Stimulated activated naive CD8-positive, alpha-beta T cell treated with anti-CD3 and anti-CD28 coated beads, Interleukin-15, Interleukin-2, amounts not matched to agents 100 ng/mL and 50 ng/mL, for 24 hours (primary cell): Measurements from ENCODE around the gene CILP.

Experiments used
- H3K27ac Mint-ChIP-seq: one replicate; pipeline ENCODE4 v1.8.0; 2021; ENCODE audit warnings: mild to moderate bottlenecking, mixed read lengths
- H3K27me3 Mint-ChIP-seq: one replicate; pipeline ENCODE4 v1.8.0; 2021; ENCODE audit warnings: mixed read lengths
- H3K36me3 Mint-ChIP-seq: one replicate; pipeline ENCODE4 v1.8.0; 2021; ENCODE audit warnings: low read depth, mixed read lengths
- H3K4me1 Mint-ChIP-seq: one replicate; pipeline ENCODE4 v1.8.0; 2021; ENCODE audit warnings: low read depth, mixed read lengths
- H3K4me3 Mint-ChIP-seq: one replicate; pipeline ENCODE4 v1.8.0; 2021; ENCODE audit warnings: mild to moderate bottlenecking, mixed read lengths
- H3K9me3 Mint-ChIP-seq: one replicate; pipeline ENCODE4 v1.8.0; 2021; ENCODE audit warnings: mixed read lengths

The CILP gene

DNA sequence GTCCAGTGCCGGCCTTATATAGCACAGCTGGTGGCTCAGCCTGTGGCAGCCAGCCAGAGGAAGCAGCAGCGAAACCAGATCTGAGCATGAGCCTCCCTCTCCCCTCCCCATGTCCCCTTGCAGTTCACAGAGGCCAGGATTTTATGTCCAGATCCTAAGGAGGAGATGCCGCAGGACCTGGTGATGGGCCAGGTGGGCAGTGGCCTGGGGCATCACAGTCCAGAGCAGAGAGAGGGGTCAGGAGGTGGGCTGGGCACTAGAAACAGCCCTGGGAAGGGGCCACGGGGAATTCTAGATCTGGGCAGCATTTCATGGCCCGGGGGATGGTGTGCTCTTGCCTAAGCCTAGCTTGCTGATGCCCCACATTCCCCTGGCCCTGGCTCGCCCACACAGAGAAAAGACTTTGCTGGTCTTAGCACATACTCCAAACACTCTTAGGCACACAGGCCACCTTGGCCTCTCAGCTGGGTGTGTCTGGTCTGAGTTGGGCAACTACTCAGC lies 259 bp upstream of the CILP start:
- peaks cover under 1% of the 10 kb centered on the region for H3K4me1 Mint-ChIP-seq
- H3K4me3 Mint-ChIP-seq, result no peak overlapping the region
- no peaks in the 10 kb centered on the region for H3K27me3 Mint-ChIP-seq
- no peak overlapping the region for H3K27ac Mint-ChIP-seq
- no peaks in the 10 kb centered on the region for H3K36me3 Mint-ChIP-seq
- H3K9me3 Mint-ChIP-seq, result no peaks in the 10 kb centered on the region

DNA sequence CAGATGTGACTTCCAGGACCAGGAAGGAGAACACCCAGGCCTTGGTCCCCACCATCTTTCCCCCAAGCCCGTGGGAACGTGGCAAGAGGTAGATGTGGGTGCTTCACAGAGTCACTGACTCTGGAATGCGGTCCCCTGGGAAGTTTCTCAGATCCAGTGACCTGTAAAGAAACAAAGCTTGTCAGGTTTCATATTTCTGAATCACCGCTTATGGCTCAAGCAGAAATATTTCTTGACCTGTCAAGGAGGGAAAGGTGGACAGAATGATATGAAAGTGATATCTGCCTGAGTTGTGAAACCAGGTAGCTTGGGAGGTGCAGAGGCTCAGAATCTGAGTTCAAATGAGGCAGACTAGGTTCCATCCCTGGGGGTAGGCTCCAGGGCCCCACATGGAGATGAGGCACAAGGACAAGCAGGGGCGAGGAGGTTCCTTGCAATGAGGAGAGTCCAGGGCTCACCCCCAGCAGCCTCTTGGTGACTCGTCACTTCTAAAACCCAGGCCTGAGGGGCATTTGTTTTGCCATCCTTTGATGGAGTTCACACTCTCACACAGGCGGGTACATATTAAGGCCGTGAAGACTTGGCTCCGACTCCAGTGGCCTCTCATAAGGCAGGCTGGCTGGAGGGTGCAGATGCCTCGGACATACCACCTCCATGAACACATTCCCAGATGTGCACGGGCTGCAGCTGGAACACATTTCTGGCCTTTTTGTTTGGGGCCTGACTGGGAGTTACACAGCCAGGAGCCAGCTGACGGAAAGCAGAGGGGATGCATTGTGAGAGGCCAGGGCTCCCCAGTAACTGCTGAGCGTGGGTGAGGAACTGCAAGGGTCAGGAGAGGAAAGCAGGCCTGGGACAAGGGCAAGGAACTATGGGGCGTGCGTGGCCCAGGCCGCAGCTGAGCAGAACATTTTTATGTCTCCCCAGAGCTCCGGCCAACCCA lies 1.3 kb downstream of the CILP start:
- H3K4me3 Mint-ChIP-seq, result no peak overlapping the region
- H3K27me3 Mint-ChIP-seq, result no peaks in the 10 kb centered on the region
- no peaks in the 10 kb centered on the region for H3K4me1 Mint-ChIP-seq
- H3K36me3 Mint-ChIP-seq, result no peaks in the 10 kb centered on the region
- H3K9me3 Mint-ChIP-seq, result no peaks in the 10 kb centered on the region
- H3K27ac Mint-ChIP-seq, result no peak overlapping the region

DNA sequence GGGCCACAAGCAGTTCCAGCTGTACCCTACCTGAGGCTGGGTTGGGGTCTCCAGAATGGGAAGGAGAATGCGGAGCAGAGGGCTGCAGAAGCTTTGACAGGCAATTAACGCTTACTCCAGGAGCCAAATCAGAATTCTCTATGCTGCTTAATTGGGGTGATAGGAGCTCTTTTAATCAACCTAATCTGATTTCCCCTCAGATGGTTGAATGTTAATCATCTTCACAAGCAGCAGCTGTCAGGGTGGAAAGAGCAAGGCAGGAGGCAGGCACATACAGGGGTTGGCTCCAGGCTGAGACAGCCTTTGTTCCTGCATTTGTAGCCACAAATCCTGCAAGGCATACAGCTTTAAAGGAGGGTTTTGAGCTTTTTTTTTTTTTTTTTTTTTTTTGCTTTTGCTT lies 2.6 kb downstream of the CILP start:
- H3K27ac Mint-ChIP-seq, result no peak overlapping the region
- H3K4me1 Mint-ChIP-seq, result no peaks in the 10 kb centered on the region
- H3K27me3 Mint-ChIP-seq, result no peaks in the 10 kb centered on the region
- H3K9me3 Mint-ChIP-seq, result no peaks in the 10 kb centered on the region
- no peaks in the 10 kb centered on the region for H3K36me3 Mint-ChIP-seq
- no peak overlapping the region for H3K4me3 Mint-ChIP-seq

DNA sequence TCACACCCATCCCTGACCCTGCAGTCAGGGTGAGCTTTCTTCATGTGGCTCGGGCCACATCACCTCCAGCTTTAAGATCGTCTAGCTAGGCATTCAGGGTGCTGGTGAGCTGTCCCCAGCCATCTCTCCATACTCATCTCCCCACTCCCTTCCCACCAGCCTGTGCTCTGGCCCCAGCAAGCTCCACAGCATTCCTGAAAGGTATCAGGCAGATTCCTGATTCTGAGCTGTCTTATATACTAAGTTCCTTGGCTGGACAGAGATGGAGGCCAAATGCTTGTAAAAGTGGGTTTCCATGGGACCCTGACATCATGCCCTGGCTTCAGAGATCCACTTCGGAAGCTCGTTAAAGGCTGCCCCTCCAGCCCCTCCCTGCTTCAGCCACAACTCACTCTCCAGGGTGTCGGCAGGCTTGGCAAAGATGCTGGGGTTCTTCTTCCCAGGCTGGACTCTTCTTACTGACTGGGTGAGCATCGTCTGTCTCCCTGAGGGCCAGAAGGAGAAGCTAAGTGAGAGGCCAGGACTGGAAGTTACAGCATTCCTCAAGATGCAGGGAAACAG lies 3.9 kb downstream of the CILP start:
- H3K36me3 Mint-ChIP-seq, result no peaks in the 10 kb centered on the region
- no peaks in the 10 kb centered on the region for H3K4me1 Mint-ChIP-seq
- no peaks in the 10 kb centered on the region for H3K9me3 Mint-ChIP-seq
- H3K27me3 Mint-ChIP-seq, result no peaks in the 10 kb centered on the region
- no peak overlapping the region for H3K4me3 Mint-ChIP-seq
- H3K27ac Mint-ChIP-seq, result no peak overlapping the region

DNA sequence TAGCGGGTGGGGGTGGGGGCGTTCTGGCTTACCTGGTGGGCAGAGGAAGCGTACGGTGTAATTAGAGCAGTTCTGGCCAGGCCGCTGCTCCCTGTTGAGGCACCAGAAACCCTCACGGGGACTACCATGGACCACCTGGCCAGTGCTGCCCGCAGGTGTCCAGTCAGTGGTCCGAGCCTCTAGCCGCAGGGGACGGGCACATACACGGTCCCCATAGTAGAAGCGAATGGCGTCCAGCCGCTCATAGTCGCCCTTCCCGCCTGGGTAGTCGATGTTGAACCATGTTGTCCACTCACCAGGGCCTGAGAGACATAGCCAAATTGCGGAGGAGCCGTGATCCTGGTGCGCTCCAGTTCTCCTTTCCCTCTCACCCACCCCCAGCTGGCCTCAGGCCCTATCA lies 4.5 kb downstream of the CILP start:
- Mint-ChIP-seq H3K36me3 (no peaks in the 10 kb centered on the region), H3K27me3 (no peaks in the 10 kb centered on the region), H3K27ac (no peak overlapping the region), H3K4me1 (no peaks in the 10 kb centered on the region), H3K9me3 (no peaks in the 10 kb centered on the region), H3K4me3 (no peak overlapping the region)

DNA sequence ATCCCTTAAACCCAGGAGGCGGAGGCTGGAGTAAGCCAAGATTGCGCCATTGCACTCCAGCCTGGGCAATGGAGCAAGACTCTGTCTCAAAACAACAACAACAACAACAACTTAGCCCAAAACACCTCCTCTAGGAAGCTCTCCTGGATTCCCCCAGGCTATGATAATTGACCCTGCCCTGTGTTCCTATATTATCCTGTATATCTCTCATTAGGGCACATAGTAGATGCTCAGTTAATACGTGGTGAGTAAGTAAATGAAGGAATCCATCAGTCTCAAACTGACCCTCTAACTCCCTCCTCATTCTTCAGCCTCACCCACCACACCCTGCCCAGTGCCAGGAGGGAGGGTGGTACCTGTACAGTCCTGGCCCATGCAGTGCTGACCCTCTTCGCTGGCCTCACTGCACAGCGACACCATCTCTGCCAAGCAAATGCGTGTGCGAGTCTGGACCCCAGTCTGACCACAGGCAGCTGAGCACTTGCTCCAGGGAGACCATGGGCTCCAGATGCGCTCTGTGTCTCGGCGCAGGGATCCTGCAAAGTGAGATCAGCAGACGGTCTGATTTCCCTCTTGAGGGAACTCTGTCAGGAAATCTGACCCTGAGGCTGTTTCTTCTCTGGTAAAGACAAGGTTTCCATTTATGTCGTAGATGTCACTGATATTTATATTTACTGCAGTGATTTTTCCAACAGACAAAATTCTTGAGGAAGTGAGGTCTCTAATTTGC lies 6.2 kb downstream of the CILP start:
- no peaks in the 10 kb centered on the region for H3K36me3 Mint-ChIP-seq
- H3K4me3 Mint-ChIP-seq, result no peak overlapping the region
- H3K4me1 Mint-ChIP-seq, result no peaks in the 10 kb centered on the region
- no peaks in the 10 kb centered on the region for H3K9me3 Mint-ChIP-seq
- no peak overlapping the region for H3K27ac Mint-ChIP-seq
- no peaks in the 10 kb centered on the region for H3K27me3 Mint-ChIP-seq

DNA sequence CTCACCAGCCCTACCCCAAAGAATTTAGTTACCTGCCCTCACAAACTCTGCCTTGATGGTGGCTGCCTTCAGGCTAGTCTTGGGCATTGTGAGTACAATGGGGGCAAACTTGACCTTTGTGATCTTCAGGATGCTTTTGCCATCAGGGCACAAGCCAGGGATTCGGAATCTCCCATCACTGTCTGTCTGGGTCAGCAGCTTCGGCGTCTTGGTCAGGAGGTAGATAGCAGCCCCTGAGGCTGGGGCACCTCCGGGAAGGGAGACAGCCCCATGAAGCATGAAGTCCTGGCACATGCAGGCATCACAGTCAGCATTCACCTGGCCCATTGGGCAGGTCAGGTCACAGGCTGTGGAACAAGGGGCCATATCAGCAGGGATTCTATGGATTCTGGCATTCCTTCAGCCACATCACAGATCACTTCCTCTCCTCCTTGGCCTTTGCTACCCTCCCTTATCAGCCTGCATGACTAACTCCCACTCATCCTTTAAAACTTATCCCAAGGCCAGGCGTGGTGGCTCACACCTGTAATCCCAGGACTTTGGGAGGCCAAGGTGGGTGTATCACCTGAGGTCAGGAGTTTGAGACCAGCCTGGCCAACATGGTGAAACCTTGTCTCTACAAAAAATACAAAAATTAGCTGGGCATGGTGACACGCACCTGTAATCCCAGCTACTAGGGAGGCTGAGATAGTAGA lies 6.9 kb downstream of the CILP start:
- no peaks in the 10 kb centered on the region for H3K27me3 Mint-ChIP-seq
- H3K4me3 Mint-ChIP-seq, result no peak overlapping the region
- H3K36me3 Mint-ChIP-seq, result no peaks in the 10 kb centered on the region
- no peak overlapping the region for H3K27ac Mint-ChIP-seq
- H3K4me1 Mint-ChIP-seq, result no peaks in the 10 kb centered on the region
- no peaks in the 10 kb centered on the region for H3K9me3 Mint-ChIP-seq

DNA sequence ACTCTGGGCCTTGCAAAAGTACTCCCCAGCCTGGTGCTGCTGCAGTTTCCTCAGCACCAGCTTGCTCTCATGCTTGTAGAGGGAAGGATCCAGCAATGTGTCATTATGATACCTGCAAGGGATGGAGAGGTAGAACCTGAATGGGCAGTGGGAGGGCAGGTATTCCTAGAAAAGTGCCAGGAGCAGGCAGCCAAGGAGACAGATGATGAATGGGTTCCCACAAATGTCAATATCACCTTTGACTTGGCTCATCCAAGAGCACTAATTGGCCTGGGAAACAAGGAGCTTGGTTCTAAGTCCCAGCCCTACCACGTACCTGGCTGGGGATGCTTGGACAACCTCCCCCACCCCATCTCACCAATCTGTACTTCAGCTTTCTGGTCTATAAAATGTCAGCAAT lies 9.4 kb downstream of the CILP start:
- Mint-ChIP-seq H3K9me3 (no peaks in the 10 kb centered on the region), H3K4me3 (no peak overlapping the region), H3K4me1 (no peaks in the 10 kb centered on the region), H3K27me3 (no peaks in the 10 kb centered on the region), H3K27ac (no peak overlapping the region), H3K36me3 (no peaks in the 10 kb centered on the region)

DNA sequence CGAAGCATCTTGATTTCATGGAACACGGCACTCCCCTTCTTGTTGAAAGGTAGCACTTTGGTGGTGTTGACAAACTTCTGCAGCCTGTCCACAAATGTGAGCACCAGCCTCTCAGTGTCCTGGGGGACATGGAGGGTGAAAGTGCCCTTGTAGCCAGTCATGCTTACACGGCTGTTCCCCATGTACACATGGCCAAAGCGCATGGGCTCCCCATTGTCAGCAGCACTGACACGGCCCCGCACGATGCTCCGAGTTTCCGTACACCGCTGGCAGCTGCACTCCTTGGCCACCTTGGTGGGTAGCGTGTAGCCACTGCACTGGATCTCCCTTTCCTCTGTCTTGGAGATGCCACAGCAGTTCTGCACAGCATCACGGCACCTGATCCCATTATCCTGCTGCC lies 12.7 kb downstream of the CILP start:
- Mint-ChIP-seq H3K36me3 (no peaks in the 10 kb centered on the region), H3K27ac (no peak overlapping the region), H3K4me1 (no peaks in the 10 kb centered on the region), H3K4me3 (no peak overlapping the region), H3K27me3 (no peaks in the 10 kb centered on the region), H3K9me3 (no peaks in the 10 kb centered on the region)

DNA sequence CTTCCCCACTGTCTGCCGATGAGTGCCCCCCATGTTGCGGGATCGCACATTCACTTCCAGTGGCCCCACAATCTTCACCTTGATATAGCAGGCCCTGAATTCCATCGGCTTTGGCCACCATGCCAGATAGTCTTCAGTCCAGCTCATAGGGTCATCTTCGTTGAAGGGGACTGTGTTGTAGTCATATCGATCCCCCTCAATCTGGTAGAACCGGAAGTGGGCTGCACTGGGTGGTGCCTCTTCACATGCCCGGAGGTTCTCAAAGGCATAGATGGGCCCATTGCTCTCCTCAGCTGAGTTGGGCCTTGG lies 14.0 kb downstream of the CILP start:
- Mint-ChIP-seq H3K27me3 (no peaks in the 10 kb centered on the region), H3K9me3 (no peaks in the 10 kb centered on the region), H3K36me3 (no peaks in the 10 kb centered on the region), H3K4me3 (no peak overlapping the region), H3K4me1 (no peaks in the 10 kb centered on the region), H3K27ac (no peak overlapping the region)

DNA sequence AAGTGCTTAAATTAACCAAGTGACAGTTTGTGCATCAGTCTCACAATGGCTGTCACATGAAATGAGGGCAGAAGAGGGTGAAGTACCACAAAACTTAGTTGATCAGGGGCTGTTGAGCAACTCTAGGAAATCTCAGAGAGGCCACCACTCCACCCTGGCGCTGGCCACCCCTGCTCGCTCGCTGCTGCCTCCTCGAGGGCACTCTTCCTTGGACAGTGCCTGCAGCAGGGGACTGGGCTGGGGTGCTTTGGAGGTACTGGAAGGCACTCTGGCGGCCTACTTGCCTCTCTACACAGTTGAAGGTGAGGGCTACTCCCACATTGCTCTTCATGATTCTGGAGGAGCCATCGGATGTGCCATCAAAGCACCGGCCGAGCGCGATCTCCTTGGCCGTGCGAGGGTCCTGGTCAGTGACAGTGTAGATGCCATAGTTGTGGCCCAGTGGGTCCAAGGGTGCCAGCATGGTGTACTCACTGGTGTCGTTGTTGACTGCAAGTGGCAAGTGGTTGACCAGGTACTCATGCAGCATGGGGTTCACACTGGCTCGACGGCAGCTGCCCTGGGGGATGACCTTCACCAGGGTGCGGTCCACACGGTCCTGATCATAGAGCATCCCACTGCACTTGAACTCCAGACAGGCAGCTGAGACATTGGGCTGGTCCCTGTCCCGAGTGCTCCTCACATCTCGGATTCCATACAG lies 14.5 kb downstream of the CILP start:
- Mint-ChIP-seq H3K9me3 (no peaks in the 10 kb centered on the region), H3K36me3 (no peaks in the 10 kb centered on the region), H3K4me1 (no peaks in the 10 kb centered on the region), H3K27ac (no peak overlapping the region), H3K27me3 (no peaks in the 10 kb centered on the region), H3K4me3 (no peak overlapping the region)

DNA sequence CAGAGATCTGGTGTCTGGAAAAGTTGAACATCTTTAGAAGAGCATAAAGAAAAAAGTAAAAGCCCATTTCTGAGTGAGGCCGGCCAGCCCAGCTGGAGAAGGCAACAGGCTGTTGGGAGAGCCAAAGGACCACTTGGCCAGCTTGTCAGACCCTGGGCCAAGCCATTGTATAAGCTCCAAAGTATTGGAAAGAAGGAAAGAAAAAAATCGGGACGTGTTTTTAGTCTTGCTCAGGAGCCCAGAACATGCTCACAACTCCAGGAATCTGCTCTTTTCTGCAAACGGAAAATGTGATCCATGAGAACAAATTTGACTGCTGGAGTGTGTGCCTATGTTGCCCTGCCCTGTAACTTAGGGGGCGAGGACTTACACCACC lies 15.7 kb downstream of the CILP start:
- Mint-ChIP-seq H3K27me3 (no peaks in the 10 kb centered on the region), H3K4me3 (no peak overlapping the region), H3K9me3 (no peaks in the 10 kb centered on the region), H3K27ac (no peak overlapping the region), H3K36me3 (no peaks in the 10 kb centered on the region), H3K4me1 (no peaks in the 10 kb centered on the region)

DNA sequence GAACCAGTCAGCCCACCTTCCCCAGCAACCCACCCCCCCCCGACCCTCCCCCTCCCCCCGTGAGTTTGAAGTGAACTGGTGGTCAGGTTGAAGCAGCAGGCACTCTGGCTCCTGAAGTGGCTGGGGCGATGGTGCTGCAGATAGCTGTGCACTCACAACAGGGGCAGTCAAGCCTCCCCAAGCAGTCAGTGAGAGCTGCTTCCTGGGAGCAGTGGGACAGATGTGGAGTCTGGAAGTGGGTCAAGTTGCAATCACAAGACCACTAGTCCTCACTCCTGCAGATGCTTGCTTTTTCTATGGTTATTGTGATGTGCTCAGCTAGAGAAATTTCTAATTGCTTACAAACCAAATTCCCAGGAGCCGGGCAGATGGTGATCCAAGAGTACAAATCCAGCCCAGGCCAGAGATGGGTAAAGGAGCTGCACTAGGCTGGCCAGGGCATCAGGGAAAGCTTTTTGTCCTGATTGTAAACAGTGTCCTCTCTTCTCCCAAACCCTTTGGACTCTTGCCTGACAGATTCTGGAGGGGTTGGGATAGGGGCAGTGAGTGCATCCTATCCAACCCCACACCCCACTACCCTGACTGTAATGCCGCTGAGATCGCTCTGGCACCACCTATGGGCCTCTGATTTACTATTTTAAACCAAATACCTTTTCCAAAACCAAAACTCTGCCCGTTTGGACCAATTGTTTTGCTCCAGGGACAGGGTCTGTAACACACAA lies 16.3 kb downstream of the CILP start:
- H3K36me3 Mint-ChIP-seq, result no peaks in the 10 kb centered on the region
- H3K27me3 Mint-ChIP-seq, result no peaks in the 10 kb centered on the region
- H3K4me1 Mint-ChIP-seq, result no peaks in the 10 kb centered on the region
- no peak overlapping the region for H3K27ac Mint-ChIP-seq
- H3K9me3 Mint-ChIP-seq, result no peaks in the 10 kb centered on the region
- no peak overlapping the region for H3K4me3 Mint-ChIP-seq

DNA sequence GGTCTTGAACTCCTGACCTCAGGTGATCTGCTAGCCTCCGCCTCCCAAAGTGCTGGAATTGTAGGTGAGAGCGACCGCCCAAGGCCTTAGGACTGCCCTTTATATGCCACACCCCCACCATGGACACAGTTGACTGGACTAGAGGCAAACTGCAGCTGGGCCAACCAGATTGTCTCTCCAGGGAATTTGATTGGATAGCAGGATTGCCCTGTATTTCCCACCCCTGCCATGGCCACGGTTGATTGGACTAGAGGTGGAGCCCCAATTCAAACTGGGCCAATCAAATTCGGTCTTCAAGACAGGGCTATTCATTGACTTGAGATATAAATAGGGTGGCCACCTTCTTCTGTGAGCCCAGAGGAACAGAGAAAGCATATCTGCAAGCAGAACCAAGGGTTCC lies 19.3 kb downstream of the CILP start:
- Mint-ChIP-seq H3K9me3 (no peaks in the 10 kb centered on the region), H3K4me3 (no peak overlapping the region), H3K27ac (no peak overlapping the region), H3K4me1 (no peaks in the 10 kb centered on the region), H3K36me3 (no peaks in the 10 kb centered on the region), H3K27me3 (no peaks in the 10 kb centered on the region)
